A172 (cell line): Measurements from ENCODE around the gene LY6G6D. TPM values are rescaled to one million over a fixed set of nuclear protein-coding genes. Genes with fewer than 3 reads are reported as not detected.

Experiments
- DNase-seq: peaks from one replicate; pipeline ENCODE4 v3.0.0-alpha.2; 2015; ENCODE audit warnings: low spot score
- total RNA-seq: library from RNA; depleted of rRNA; stranded (reverse); fragments of >200 nt; shearing (Covaris generic); gene quantifications from 2 replicates; pipeline ENCODE4 v1.2.3, GENCODE V29; 2014; rRNA removed

LY6G6D gene
- total RNA-seq, 1 experiment from 2014 or later = not detected

GRCh38 chr6:31764198-31764597 lies 49.0 kb downstream of the LY6G6D start:
- DNase-seq = no peak

- DNase-seq = no peak
These were observed 50.4 kb downstream of the LY6G6D start for GRCh38 chr6:31765559-31765909.

DNA sequence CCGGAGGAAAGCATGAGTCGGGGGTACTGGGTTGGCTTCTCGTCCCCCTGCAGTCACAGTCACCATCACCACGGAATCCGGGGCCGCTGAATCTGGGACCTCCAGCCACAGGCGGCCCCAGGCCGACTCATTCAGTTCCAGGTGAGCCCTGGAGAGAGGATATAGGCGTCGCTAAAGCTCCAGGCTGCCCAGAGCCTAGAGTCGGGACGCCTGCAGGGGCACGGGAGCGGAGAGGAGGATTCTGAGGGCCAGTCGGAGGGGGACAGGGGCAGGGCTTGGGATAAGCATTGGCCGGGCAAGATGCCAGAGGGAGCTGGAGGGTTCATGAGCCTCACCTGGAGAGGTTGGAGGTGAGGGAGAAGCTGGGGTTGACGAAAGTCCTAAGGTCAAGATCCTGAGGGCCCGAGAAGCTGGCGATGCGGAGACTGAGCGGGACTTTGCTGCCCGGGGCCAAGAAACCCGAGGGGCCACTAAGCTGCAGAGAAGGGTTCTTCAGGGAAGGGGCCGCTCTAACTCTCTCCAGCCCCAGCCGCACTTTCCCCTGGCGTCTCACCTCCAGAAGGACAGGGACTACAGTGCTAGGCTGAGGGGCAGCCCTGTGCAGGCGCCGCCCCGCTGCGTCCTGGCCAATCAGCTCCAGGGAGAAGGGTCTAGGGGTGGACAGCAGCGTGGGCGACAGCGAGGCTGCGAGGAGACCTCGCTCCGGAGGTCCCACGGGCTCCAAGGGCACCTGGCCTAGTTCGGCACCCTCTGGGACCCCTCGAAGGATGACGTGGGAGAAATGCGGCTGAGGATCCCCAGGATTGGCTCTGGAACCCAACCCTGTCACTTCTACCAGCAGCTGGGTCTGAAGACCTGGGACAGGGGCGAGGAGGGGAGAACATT lies 51.0 kb downstream of the LY6G6D start:
- no peak for DNase-seq

GRCh38 chr6:31767096-31767645 lies 52.0 kb downstream of the LY6G6D start:
- no peak for DNase-seq

Other genes with a start within 250 kb of the LY6G6D start
- 16.5 and 17.1 TPM in 2 replicates for gene MICB, start 217.2 kb upstream of the LY6G6D start, total RNA-seq
- gene MCCD1, start 186.4 kb upstream of the LY6G6D start, total RNA-seq = not detected in 2 replicates
- 317 and 405 TPM in 2 replicates for gene DDX39B, start 173.3 kb upstream of the LY6G6D start, total RNA-seq
- gene ATP6V1G2, start 168.7 kb upstream of the LY6G6D start, total RNA-seq = 1.4 and 2.3 TPM in 2 replicates
- gene NFKBIL1, start 167.7 kb upstream of the LY6G6D start, total RNA-seq = 21.1 and 22.0 TPM in 2 replicates
- gene LTA, start 143.1 kb upstream of the LY6G6D start, total RNA-seq = not detected in 2 replicates
- gene TNF, start 139.8 kb upstream of the LY6G6D start, total RNA-seq = not detected in 2 replicates
- not detected in 2 replicates for gene LTB, start 132.9 kb upstream of the LY6G6D start, total RNA-seq
- not detected in 2 replicates for gene LST1, start 129.1 kb upstream of the LY6G6D start, total RNA-seq
- not detected in 2 replicates for gene NCR3, start 122.3 kb upstream of the LY6G6D start, total RNA-seq
- not detected in 2 replicates for gene AIF1, start 100.1 kb upstream of the LY6G6D start, total RNA-seq
- 46.7 and 55.9 TPM in 2 replicates for gene PRRC2A, start 94.6 kb upstream of the LY6G6D start, total RNA-seq
- 176 and 186 TPM in 2 replicates for gene BAG6, start 62.7 kb upstream of the LY6G6D start, total RNA-seq
- gene APOM, start 59.5 kb upstream of the LY6G6D start, total RNA-seq = 2.0 and 4.2 TPM in 2 replicates
- 15.9 and 22.0 TPM in 2 replicates for gene C6orf47, start 54.6 kb upstream of the LY6G6D start, total RNA-seq
- gene GPANK1, start 50.4 kb upstream of the LY6G6D start, total RNA-seq = 9.5 and 13.2 TPM in 2 replicates
- gene CSNK2B, start 49.3 kb upstream of the LY6G6D start, total RNA-seq = 263 and 282 TPM in 2 replicates
- 1.2 and 2.0 TPM in 2 replicates for gene LY6G5B, start 45.4 kb upstream of the LY6G6D start, total RNA-seq
- gene LY6G5C, start 34.3 kb upstream of the LY6G6D start, total RNA-seq = not detected in 2 replicates
- gene ABHD16A, start 12.0 kb upstream of the LY6G6D start, total RNA-seq = 38.5 and 40.9 TPM in 2 replicates
- gene LY6G6F, start 8.5 kb upstream of the LY6G6D start, total RNA-seq = not detected in 2 replicates
- gene LY6G6C, start 6.4 kb downstream of the LY6G6D start, total RNA-seq = not detected in 2 replicates
- gene MPIG6B, start 8.0 kb downstream of the LY6G6D start, total RNA-seq = not detected in 2 replicates
- gene DDAH2, start 14.0 kb downstream of the LY6G6D start, total RNA-seq = 134 and 166 TPM in 2 replicates
- gene CLIC1, start 21.2 kb downstream of the LY6G6D start, total RNA-seq = 927 and 1,153 TPM in 2 replicates
- 3.2 and 6.1 TPM in 2 replicates for gene MSH5, start 24.7 kb downstream of the LY6G6D start, total RNA-seq
- 1.1 and 3.0 TPM in 2 replicates for gene SAPCD1, start 47.3 kb downstream of the LY6G6D start, total RNA-seq
- 0.60 and 3.2 TPM in 2 replicates for gene VWA7, start 62.0 kb downstream of the LY6G6D start, total RNA-seq
- gene VARS1, start 80.4 kb downstream of the LY6G6D start, total RNA-seq = 56.0 and 58.8 TPM in 2 replicates
- gene LSM2, start 91.6 kb downstream of the LY6G6D start, total RNA-seq = 80.4 and 88.0 TPM in 2 replicates
- 1.4 and 3.0 TPM in 2 replicates for gene HSPA1L, start 99.9 kb downstream of the LY6G6D start, total RNA-seq
- 1.2 and 4.1 TPM in 2 replicates for gene HSPA1A, start 100.2 kb downstream of the LY6G6D start, total RNA-seq
- gene HSPA1B, start 112.4 kb downstream of the LY6G6D start, total RNA-seq = 312 and 358 TPM in 2 replicates
- 101 and 107 TPM in 2 replicates for gene NEU1, start 147.5 kb downstream of the LY6G6D start, total RNA-seq
- not detected in 2 replicates for gene SLC44A4, start 163.6 kb downstream of the LY6G6D start, total RNA-seq
- gene EHMT2, start 182.3 kb downstream of the LY6G6D start, total RNA-seq = 75.5 and 85.7 TPM in 2 replicates
- gene ZBTB12, start 186.7 kb downstream of the LY6G6D start, total RNA-seq = 1.3 and 4.1 TPM in 2 replicates
- 0.69 TPM in 1 of 2 replicates, not detected in the other for gene C2, start 212.4 kb downstream of the LY6G6D start, total RNA-seq
- gene CFB, start 230.7 kb downstream of the LY6G6D start, total RNA-seq = 3.7 and 4.0 TPM in 2 replicates
- 92.1 and 117 TPM in 2 replicates for gene NELFE, start 243.6 kb downstream of the LY6G6D start, total RNA-seq
- gene SKIC2, start 243.8 kb downstream of the LY6G6D start, total RNA-seq = 26.0 and 29.9 TPM in 2 replicates